ENCODE measurements around the gene SH2D6. TPM values are rescaled to one million over a fixed set of nuclear protein-coding genes. Genes with fewer than 3 reads are reported as not detected.
A peak's percentile ranks its signal among the peaks of the same experiment; 100 is the strongest.

Gene SH2D6
- total and polyA plus RNA-seq, 9 of the 15 experiments (the other 6 are each of a cell fraction or from before 2014, with no cell fraction given), result 0.07 to 0.76 (median 0.33) TPM; not detected in 2

DNA sequence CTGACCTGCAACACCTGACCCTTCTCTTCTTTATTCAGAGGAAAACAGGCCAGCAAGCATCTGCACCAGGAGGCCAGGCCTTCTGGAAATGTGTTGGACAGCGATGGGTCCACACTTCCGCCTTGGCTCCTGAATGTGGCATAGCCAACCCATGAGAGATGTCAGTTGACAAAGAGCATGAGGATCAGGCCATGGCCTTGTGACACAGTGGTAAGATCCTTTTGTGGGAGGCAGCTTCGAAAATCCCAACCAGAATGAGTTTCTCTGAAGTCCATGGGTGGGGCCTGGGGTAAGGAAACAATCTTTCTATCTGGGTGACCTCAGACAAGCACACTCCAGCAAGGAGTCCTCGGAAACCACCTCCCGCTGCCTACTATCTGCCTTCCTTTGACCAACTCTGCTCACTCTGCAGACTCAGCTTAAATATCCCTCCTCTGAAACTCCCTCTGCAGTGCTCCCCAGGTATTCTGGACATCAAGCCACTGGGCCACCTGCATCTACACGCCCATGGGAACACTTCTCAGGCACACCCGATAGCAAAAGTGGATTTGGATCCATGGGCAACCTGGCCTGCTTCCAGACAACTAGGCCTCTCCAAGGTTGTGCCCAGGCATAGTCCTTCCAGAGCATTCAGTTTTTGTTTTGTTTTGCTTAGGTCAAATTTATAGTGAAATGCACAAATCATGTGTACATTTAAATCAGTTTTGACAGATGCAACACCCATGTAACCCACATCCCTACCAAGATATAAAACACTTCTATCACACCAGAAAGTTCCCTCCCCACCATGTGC, 3.6 kb upstream of the SH2D6 start (continued):
- TF ChIP-seq HDAC8 (tag; IDR thresholded peaks at IDR 0.05), result no peak; the same call in 1 of the 2 replicates
- no peak for TF ChIP-seq ESRRA (IDR thresholded peaks at IDR 0.05; ENCODE audit: borderline replicate concordance, low read depth)
- no peak for TF ChIP-seq ZNF263 (CRISPR knock-in tag; IDR thresholded peaks at IDR 0.05; ENCODE audit: borderline replicate concordance)
- no peak; a peak in 1 of 4 replicates for TF ChIP-seq KDM1A (IDR thresholded peaks at IDR 0.05)
- TF ChIP-seq ZFP1 (CRISPR knock-in tag; IDR thresholded peaks at IDR 0.05), result no peak
- peak; percentile 84; the same call in 1 of the 2 replicates for TF ChIP-seq ZNF589 (CRISPR knock-in tag; IDR thresholded peaks at IDR 0.05; ENCODE audit: low read depth)
- TF ChIP-seq ZKSCAN1 (IDR thresholded peaks at IDR 0.05; ENCODE audit: low read depth, low read length), result peak; percentile 73; the same call in 1 of the 2 replicates
- no peak for TF ChIP-seq MITF (IDR thresholded peaks at IDR 0.05)
- TF ChIP-seq ETV5 (CRISPR knock-in tag; IDR thresholded peaks at IDR 0.05; ENCODE audit: low read depth), result 0 out of 2 replicates have a peak, but pooled peaks have one; percentile 22
- TF ChIP-seq E2F6 (IDR thresholded peaks at IDR 0.05; ENCODE audit: borderline replicate concordance in 1 of 2, extremely low read depth in 1 of 2, insufficient read depth in 1 of 2, insufficient read length in 1 of 2, low read depth in 1 of 2, low read length in 1 of 2, poor library complexity in 1 of 2, severe bottlenecking in 1 of 2), result peak; percentile 21 to 37
- no peak for TF ChIP-seq ZNF311 (CRISPR knock-in tag; IDR thresholded peaks at IDR 0.05)
- 0 out of 2 replicates have a peak, but pooled peaks have one; percentile 23 for TF ChIP-seq ETV1 (tag; conservative IDR thresholded peaks at IDR 0.05; ENCODE audit: low read depth)
- peak in 1 of 2 experiments; percentile 9; a peak in 1 of 4 replicates for TF ChIP-seq NRF1 (conservative IDR thresholded peaks at IDR 0.05 in 1 of 2, IDR thresholded peaks at IDR 0.05 in 1 of 2)
- TF ChIP-seq ZNF239 (CRISPR knock-in tag; IDR thresholded peaks at IDR 0.05), result no peak
- TF ChIP-seq KAT8 (IDR thresholded peaks at IDR 0.05; ENCODE audit: low read depth), result no peak
- no peak for TF ChIP-seq SIX5 (IDR thresholded peaks at IDR 0.05; ENCODE audit: borderline replicate concordance in 1 of 2, insufficient read depth in 1 of 2, low read depth in 1 of 2, low read length in 2 of 2)
- TF ChIP-seq, protein P1, sequence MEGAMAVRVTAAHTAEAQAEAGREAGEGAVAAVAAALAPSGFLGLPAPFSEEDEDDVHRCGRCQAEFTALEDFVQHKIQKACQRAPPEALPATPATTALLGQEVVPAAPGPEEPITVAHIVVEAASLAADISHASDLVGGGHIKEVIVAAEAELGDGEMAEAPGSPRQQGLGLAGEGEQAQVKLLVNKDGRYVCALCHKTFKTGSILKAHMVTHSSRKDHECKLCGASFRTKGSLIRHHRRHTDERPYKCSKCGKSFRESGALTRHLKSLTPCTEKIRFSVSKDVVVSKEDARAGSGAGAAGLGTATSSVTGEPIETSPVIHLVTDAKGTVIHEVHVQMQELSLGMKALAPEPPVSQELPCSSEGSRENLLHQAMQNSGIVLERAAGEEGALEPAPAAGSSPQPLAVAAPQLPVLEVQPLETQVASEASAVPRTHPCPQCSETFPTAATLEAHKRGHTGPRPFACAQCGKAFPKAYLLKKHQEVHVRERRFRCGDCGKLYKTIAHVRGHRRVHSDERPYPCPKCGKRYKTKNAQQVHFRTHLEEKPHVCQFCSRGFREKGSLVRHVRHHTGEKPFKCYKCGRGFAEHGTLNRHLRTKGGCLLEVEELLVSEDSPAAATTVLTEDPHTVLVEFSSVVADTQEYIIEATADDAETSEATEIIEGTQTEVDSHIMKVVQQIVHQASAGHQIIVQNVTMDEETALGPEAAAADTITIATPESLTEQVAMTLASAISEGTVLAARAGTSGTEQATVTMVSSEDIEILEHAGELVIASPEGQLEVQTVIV (CRISPR knock-in tag; IDR thresholded peaks at IDR 0.05; ENCODE audit: borderline replicate concordance), result no peak
- TF ChIP-seq SUPT5H (IDR thresholded peaks at IDR 0.05), result no peak
- TF ChIP-seq CREM (IDR thresholded peaks at IDR 0.05; ENCODE audit: low read depth), result peak; percentile 46
- TF ChIP-seq DEAF1 (CRISPR knock-in tag; IDR thresholded peaks at IDR 0.05), result 0 out of 2 replicates have a peak, but pooled peaks have one; percentile 5
- no peak for TF ChIP-seq KDM2B (CRISPR knock-in tag; IDR thresholded peaks at IDR 0.05)

Data from K562 (cell line).